Kidney (tissue), 14 donors: Measurements from ENCODE around the gene SETD1B. TPM values are rescaled to one million over a fixed set of nuclear protein-coding genes. Genes with fewer than 3 reads are reported as not detected.

Source experiments
- DNase-seq, 5 donors: peaks; one replicate each; pipeline ENCODE4 v3.0.0-alpha.2; 2013 to 2020
- FAIRE-seq: peaks from 2 replicates; lab custom pipeline; 2012; peaks lifted over from hg19 to GRCh38; lab: Jason Lieb, UNC
- H3K27ac ChIP-seq, 2 donors: one replicate each; pipeline ENCODE4 v1.7.0; 2013; ENCODE audit warnings: low read depth in 2 of 2, low read length in 2 of 2, inconsistent platforms in 1 of 2
- H3K27me3 ChIP-seq: one replicate; pipeline ENCODE4 v1.7.1; 2013; ENCODE audit warnings: low read length, inconsistent platforms; ENCODE audit not compliant: control insufficient read depth, insufficient read depth
- H3K36me3 ChIP-seq, 3 donors: one replicate each; pipeline versions ENCODE4 v1.7.0 to v1.7.1; 2013; ENCODE audit warnings: low read length in 3 of 3, control low read depth in 1 of 3, inconsistent platforms in 1 of 3; ENCODE audit not compliant: insufficient read depth in 3 of 3, control insufficient read depth in 2 of 3
- H3K4me1 ChIP-seq, 3 donors: one replicate each; pipeline versions ENCODE4 v1.7.0 to v1.7.1; 2013; ENCODE audit warnings: low read length in 3 of 3, inconsistent platforms in 1 of 3, low read depth in 1 of 3; ENCODE audit not compliant: control insufficient read depth in 2 of 3, insufficient read depth in 2 of 3
- H3K4me3 ChIP-seq, 3 donors: one replicate each; pipeline versions ENCODE4 v1.7.0 to v1.8.1; 2013; ENCODE audit warnings: low read length in 3 of 3, control low read depth in 1 of 3, inconsistent platforms in 1 of 3
- H3K9ac ChIP-seq, 3 donors: one replicate each; pipeline versions ENCODE4 v1.7.0 to v1.7.1; 2013; ENCODE audit warnings: low read length in 3 of 3, control low read depth in 1 of 3, inconsistent platforms in 1 of 3
- H3K9me3 ChIP-seq, 3 donors: one replicate each; pipeline versions ENCODE4 v1.7.0 to v1.7.1; 2013; ENCODE audit warnings: low read length in 3 of 3, control low read depth in 1 of 3, inconsistent platforms in 1 of 3; ENCODE audit not compliant: control insufficient read depth in 2 of 3, insufficient read depth in 1 of 3
- CTCF ChIP-seq: IDR thresholded peaks from 3 replicates; pipeline ENCODE4 v1.5.1; 2012; ENCODE audit warnings: mild to moderate bottlenecking, moderate library complexity, borderline replicate concordance; ENCODE audit not compliant: insufficient read depth; ENCODE audit errors: extremely low read depth
- intact Hi-C: fragments of 100-400 bp; cut with DNase I; formaldehyde crosslinking; loops from one replicate; pipeline ENCODE4 v1.11.1; 2022
- polyA plus RNA-seq: library from polyadenylated mRNA; stranded (reverse); fragments of 350-450 nt; fragmentation: Illumina TruSeq; extraction: RNeasy Lipid Tissue Mini Kit (QIAGEN cat#74804); gene quantifications from one replicate; pipeline ENCODE4 v1.2.3, GENCODE V29; 2014; ENCODE audit warnings: low read depth, low replicate concordance; ENCODE audit not compliant: insufficient read depth
- total RNA-seq: library from RNA; stranded (reverse); fragmentation: NEBNext Ultra II Directional; extraction: Animal tissue kit (Norgen Biotek cat#: 25700); gene quantifications from one replicate; pipeline ENCODE4 v1.2.1, GENCODE V29; 2021
- donor health status: control.
- donor health status: control.
- donor health status: control.
- donor health status: control.
- donor health status: control.
- donor health status: DM: yes; HTN: yes; CAD: no.
- donor health status: Normal renal cell carcinoma (clear cell type).

SETD1B gene
- total and polyA plus RNA-seq, 2 donors from 2014 or later = 3.5 to 34.5 TPM

GRCh38 chr12:121799842-121800693 is 3.7 kb upstream of the SETD1B start:
- Histone ChIP-seq H3K9ac (peak overlapping the region in 2 of 3 donors; percentile 61), H3K36me3 (peaks cover 2 to 9% (median 4%) of the 10 kb centered on the region in 3 donors), H3K9me3 (no peaks in the 10 kb centered on the region), H3K27me3 (no peaks in the 10 kb centered on the region), H3K27ac (peak overlapping the region; percentile 100), H3K4me1 (peaks cover 0 to 31% (median 22%) of the 10 kb centered on the region in 3 donors), H3K4me3 (peak overlapping the region; percentile 30 to 66 (median 58))
- peak; percentile 57 to 98 (median 83) for DNase-seq
- intact Hi-C loops = no loop called here
- TF ChIP-seq CTCF = no peak
- no peak for FAIRE-seq

- H3K4me1 ChIP-seq = peaks cover 0 to 27% (median 16%) of the 10 kb centered on the region in 3 donors
- H3K27me3 ChIP-seq = no peaks in the 10 kb centered on the region
- intact Hi-C loops = no loop called here
- peak overlapping the region; percentile 93 to 94 (median 94) for H3K4me3 ChIP-seq
- DNase-seq (peak; percentile 57 to 95 (median 77)), FAIRE-seq (no peak)
- H3K9me3 ChIP-seq = no peaks in the 10 kb centered on the region
- TF ChIP-seq CTCF = no peak
- peaks cover 0 to 4% (median 2%) of the 10 kb centered on the region in 3 donors for H3K36me3 ChIP-seq
- peak overlapping the region; percentile 70 to 100 (median 99) for H3K9ac ChIP-seq
- peak overlapping the region; percentile 100 for H3K27ac ChIP-seq
Observed at GRCh38 chr12:121800694-121801594, 2.9 kb upstream of the SETD1B start.

- intact Hi-C loops = no loop called here
- Histone ChIP-seq H3K36me3 (peaks cover 0 to 8% (median 2%) of the 10 kb centered on the region in 3 donors), H3K4me3 (peak overlapping the region; percentile 93 to 94 (median 94)), H3K27ac (peak overlapping the region; percentile 100), H3K4me1 (peaks cover 0 to 29% (median 10%) of the 10 kb centered on the region in 3 donors), H3K9ac (peak overlapping the region; percentile 70 to 100 (median 99)), H3K9me3 (no peaks in the 10 kb centered on the region), H3K27me3 (no peaks in the 10 kb centered on the region)
- FAIRE-seq (no peak), DNase-seq (peak in 4 of 5 donors; percentile 31 to 68 (median 54))
- TF ChIP-seq CTCF = no peak
Observed at GRCh38 chr12:121801595-121802484, 2.0 kb upstream of the SETD1B start.
